ENCODE data around the gene ARMH3. TPM values are rescaled to one million over a fixed set of nuclear protein-coding genes. Genes with fewer than 3 reads are reported as not detected.
"Not testable (repeated sequence)": the region's sequence is repeated elsewhere in the genome, so short reads cannot be mapped to it uniquely, and the experiment has no call there.

Gene ARMH3
- polyA plus RNA-seq, 4 donors = 14.9 to 20.9 (median 19.4) TPM

DNA sequence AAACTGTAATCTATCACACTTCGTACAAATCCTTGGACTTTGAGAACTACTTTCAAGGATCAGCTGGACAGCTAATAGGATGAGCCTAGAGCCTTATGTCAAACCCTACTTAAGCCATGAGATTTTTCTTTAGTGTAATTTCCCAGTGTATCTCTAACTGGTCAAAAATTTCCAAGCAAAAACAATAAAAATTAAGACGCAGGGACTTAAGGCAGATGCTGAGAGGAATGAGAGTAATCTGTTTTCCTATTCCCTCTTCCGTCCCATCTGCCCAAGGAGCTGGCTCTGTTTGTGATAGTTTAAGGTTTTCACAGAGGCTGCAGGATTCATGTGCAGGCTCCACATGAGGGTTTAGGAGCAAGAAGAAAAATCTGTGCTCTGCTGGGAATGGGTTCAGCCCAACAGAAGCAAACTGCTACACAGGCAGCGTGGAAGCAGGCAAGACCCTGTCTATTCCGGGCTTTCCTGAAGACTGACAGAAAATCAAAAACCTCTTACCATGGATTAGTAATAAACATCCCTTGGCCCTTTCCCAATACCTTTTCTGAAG, 62.2 kb downstream of the ARMH3 start:
- no peak for DNase-seq (ENCODE audit: low read depth in 4 of 4, low spot score in 3 of 4)

DNA sequence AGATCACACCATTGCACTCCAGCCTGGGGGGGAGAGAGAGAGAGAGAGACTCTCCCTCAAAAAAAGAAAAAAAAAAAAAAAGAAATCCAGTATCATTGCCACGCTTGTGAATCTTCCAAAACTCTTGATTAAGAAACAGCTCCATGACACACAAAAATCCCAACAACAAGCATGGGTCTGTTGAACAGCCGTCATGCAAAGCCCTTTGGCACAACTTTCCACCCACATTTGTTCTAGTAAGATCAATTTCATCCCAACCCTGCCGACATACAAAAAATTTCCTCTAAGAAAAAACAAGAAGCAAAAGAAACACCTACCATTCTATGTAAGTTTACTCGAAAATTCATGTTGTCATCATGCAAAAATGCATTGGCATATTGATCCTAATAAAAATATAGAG, 62.8 kb downstream of the ARMH3 start:
- DNase-seq (ENCODE audit: low read depth in 4 of 4, low spot score in 3 of 4) = no peak

DNA sequence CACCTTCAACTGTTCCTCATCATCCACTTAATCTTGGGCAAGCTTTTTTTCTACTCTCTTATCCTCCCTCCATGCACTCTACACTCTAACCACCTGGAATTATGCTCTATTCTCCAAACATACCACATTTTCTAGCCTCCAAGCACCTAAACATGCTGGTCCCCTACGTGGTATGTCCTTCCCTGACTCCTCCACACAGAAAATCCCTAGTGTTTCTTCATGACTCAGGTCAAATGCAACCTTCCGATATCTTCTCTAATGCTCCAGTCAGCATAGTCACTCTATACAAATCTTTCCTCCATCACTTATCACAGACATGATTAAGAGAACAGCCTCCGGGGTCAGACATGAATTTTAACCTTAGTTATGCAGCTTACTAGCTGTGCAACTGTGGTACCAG, 68.8 kb downstream of the ARMH3 start:
- DNase-seq (ENCODE audit: low read depth in 4 of 4, low spot score in 3 of 4) = no peak

DNA sequence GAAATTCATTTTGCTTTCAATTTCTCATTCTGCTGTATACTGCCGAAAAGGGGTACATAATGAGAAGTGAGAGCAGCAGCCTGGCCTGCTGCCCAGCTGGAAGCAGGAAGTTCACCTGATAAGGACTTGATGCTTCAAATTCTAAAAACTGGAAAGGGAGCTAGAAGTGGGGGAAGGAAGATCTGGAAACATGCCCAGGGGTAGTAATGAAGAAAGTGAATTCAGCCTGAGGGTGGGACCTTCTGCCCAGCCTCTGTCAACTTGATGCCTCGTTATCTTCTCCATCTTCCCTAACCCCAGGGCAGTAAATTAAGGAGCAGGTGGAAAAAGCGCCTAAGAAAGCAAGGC, 69.4 kb downstream of the ARMH3 start:
- DNase-seq (ENCODE audit: low read depth in 4 of 4, low spot score in 3 of 4) = no peak

DNA sequence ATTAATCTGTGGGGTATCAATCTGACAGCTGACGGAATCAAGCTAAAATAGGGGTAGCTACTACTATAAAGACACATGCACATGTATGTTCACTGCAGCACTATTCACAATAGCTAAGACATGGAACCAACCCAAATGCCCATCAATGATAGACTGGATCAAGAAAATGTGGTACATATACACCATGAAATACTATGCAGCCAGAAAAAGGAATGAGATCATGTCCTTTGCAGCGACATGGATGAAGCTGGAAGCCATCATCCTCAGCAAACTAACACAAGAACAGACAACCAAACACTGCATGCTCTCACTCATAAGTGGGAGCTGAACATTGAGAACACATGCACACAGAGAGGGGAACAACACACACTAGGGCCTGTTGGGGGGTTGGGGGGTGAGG, 75.3 kb downstream of the ARMH3 start:
- not testable (repeated sequence) for DNase-seq (ENCODE audit: low read depth in 4 of 4, low spot score in 3 of 4)

DNA sequence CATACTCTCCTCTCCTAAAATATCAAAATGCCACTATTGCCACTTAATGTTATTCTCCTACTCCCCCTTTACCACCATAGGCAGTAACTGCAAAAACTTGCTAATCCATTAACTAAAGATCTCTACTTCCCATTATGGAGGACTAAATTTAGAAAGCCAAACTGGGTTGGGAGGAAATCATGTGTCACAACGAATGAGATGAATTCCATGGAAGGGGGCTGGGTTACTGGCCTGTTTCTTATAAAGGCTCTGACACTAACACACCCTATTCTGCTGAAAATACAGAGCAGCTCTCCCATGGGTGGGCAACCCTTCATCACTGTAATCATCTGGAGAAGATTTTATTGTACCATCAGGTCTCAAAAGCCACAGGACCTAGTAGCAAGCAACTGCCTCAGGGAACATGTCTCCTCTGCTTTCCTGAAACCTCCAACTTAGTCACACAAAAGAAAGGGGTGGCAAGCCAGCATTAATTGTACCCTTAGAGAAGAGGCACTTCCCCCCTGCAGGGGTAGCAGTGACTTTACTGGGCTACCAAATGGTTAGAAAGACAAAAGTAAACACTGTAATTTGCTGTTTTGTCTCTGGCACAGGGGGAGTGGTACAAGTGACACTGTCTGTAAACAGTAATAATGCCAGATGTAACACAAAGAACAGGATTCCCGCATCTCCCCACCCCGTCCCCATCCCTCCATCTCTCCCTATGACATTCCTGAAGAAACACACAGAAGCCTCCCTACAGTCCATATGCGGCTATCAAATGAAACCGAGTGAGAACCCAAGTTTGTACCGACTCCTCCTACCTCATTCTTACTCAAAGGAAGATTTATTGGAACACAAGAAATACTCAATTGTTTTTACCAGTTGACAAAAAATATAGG, 81.6 kb downstream of the ARMH3 start:
- DNase-seq (ENCODE audit: low read depth in 4 of 4, low spot score in 3 of 4) = no peak

DNA sequence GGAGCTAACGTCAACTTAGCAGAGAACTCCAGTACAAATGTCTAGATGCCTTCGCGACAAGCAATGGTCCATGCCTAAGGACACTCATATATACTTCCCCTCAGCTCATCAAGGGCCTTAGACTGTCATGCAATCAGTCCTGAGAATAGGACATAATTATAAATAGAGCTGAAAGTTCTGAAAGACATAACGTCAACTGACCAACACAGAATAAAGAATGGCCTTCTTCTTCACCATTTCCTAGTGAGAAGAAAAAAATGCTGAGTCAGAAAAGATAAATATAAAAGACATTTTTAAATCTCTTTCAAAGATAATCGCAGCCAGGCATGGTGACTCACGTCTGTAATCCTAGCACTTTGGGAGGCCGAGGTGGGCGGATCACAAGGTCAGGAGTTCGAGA, 83.2 kb downstream of the ARMH3 start:
- no peak for DNase-seq (ENCODE audit: low read depth in 4 of 4, low spot score in 3 of 4)

DNA sequence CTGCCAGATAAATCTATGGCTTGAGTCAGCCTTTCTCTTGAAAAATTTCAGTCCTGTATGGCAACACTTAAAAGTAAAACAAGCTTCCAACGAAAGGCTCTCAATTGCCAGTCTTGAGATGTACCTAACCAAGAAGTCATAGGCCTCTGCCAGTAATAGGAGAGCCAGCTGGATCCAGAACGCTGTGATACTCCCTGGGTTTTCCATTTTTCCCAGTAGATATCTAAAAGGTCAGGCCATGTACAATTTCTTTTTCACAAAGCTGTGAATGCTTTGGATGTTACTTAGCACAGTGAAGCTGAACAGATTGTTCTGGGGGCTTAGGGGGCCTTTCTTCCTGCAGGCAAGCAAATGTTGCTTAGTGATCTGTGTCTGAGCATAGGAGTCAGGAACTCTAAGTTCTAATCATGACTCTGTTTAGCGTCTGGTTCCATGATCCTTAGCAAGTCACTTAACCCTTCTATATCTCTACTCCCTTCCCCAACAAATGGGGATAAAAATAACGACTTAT, 86.5 kb downstream of the ARMH3 start:
- DNase-seq (ENCODE audit: low read depth in 4 of 4, low spot score in 3 of 4) = no peak

DNA sequence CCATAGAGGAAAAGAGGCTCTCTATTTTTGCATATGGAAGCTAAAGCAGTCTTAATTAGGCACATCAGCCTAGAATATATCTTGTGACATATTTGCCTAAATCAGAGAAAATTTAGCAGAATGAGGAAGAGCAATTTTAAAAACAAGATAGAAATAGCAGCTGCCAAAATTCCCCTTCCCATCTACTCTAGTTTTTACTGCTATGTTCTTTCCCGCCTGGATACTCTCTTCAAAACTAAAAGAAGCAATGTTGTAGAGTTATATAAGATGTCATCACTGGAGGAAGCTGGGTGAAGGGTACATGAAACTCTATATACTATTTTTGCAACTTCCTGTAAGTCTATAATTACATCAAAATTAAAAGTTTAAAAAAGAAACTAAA, 87.0 kb downstream of the ARMH3 start:
- DNase-seq (ENCODE audit: low read depth in 4 of 4, low spot score in 3 of 4) = no peak

DNA sequence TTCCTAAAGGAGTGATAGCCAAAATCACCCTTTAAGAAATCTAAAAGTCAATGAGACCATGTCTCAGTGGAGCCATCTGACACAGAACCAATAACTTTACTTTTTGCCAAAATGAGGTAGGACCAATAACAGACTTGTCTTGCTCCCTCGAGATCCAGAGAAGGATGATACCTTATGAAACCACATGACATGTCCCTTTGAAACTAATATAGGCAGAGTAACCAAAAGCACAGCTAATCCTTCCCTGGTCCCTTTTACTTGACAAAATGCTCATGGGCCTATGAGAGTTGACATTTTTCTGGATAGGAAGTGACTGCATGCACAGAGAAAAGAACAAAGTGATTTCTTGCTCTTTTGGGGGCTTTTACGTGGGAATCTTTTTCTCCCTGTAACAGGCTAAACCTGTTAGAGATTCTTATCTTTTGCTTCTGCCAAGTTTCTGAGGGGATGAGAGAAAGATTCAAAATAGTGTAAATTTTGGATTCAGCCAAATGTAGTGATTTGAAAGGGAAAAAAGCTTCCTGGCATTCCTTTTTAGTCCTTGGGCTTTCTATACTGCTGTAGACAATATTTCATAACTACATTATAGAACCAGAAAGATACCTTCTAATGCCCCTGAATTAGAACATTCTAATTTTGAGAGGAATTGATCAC, 87.6 kb downstream of the ARMH3 start:
- no peak for DNase-seq (ENCODE audit: low read depth in 4 of 4, low spot score in 3 of 4)

DNA sequence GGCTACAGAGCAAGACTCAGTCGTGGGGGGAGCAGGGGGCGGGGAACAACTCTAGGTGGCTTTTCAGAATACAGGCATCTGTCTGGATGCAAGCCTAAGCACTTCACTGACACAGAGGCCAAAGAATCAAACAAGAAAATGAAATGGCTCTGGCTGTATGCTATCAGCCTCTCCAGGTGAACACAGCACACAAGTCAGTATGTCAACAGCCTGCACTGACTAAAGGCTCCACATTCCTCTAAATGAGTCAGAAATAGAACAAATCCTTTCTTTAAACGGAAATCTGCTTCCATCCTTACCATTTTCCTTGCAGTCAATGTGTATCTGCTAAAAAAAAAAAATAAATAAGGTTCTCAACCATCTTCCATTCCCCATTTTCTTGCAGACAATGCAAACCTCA, 88.3 kb downstream of the ARMH3 start:
- DNase-seq (ENCODE audit: low read depth in 4 of 4, low spot score in 3 of 4) = no peak

DNA sequence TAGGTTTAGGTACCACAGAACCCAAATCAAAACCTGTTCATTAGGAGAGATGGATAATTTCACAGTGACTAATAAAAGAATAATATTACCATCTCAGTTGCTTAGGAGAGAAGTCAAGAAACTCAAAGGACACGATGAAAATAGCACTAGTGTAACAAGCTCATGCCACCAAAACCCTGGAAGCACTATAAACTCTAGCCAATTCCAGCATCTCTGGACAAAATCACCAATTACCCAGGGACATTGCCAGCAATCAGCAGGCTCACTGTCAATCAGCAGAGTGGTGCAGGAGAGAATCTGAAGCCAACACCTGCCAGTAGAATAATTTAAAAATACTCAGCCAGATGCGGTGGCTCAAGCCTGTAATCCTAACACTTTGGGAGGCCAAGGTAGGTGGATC, 88.9 kb downstream of the ARMH3 start:
- DNase-seq (ENCODE audit: low read depth in 4 of 4, low spot score in 3 of 4) = no peak

DNA sequence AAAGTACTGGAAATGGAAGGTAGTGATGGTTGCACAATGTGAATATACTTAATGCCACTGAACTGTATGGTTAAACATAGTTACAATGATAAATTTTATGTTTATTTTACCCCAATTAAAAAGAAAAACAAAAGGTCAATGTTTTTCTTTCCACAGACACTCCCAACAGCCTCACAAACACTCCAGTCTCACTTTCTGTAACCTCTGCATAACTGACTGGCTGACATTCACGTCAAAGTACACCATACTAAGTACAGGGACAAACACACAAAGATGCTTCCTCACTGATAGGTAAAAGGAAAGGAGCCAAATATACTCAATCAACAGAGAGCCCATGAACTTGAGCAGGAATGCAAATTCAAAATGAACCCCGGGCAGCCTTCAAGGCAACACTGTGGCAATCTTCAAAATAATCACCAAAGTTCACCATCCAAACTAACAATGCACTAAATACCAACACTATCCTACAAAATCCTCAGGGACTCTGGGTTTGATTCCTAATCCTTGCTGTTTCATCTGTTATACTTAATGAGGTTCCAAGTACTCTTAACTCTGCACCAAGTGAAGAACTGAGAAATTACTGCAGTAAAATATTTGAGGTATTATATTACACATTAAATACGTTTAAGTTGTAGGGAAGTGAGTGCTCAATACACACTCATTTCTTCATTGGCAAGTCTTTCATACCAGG, 90.8 kb downstream of the ARMH3 start:
- no peak for DNase-seq (ENCODE audit: low read depth in 4 of 4, low spot score in 3 of 4)

DNA sequence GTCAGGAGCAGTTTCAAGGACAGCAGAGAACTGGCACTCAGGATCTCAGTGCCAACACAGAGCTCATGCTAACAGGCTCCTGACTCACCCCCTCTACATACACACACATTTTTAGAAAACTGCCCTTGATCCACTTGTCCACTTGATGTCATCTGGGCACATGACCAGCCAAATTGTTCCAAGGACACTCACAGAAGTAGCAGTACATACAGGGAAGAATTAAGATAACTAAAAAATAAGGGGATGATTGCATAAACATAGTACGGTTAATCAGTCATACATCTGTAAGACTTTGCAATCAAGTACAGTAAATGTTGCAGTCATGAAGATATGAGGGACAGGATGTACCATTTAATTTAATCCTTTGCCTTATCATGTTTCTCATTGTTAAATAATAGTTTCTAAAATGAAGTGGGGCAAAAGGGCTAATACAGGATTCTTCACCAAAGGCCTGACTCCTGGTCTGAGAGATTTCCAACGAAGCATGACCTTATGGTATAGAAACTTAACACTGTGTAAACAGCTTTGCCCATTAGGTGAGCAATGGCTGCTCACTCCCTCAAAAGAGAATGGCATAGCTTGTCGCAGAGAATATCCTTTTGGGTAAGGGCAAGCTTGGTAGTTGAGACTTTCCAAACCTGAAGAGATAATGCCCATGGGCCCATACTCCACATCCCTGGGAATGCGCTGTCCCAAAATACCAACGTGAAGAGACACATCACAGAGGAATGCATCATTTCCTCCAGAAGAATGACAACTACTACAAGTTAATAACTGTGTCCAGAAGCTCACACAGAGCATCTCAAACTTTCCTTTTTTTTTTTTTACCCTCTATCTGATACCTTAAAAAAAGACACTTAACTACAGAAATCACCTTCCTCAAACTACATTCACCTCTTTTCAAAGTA, 94.1 kb downstream of the ARMH3 start:
- DNase-seq (ENCODE audit: low read depth in 4 of 4, low spot score in 3 of 4) = no peak

DNA sequence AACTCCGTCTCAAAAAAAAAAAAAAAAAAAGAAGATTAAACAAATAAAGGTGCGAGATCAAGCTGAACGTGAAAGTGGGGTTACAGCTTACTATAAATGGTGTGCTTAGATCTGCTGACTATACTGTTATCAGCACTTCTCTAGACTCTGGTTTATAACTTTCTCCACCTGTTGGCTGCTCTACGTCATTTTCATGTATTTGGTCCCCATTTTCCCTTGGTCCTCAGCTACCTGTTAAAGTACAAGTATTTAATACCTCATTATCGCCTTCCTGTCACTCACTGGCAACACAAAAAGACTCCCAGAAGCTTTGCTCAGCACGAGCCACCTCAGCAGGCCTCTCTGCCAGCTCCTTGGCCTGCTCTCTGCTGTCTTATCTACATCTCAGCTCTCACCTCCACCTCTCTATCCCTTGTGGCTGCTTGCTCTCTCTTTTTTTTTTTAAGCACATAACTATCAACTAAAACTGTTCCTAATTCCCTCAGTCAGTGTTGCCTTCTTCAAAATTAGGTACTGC, 95.0 kb downstream of the ARMH3 start:
- no peak for DNase-seq (ENCODE audit: low read depth in 4 of 4, low spot score in 3 of 4)

DNA sequence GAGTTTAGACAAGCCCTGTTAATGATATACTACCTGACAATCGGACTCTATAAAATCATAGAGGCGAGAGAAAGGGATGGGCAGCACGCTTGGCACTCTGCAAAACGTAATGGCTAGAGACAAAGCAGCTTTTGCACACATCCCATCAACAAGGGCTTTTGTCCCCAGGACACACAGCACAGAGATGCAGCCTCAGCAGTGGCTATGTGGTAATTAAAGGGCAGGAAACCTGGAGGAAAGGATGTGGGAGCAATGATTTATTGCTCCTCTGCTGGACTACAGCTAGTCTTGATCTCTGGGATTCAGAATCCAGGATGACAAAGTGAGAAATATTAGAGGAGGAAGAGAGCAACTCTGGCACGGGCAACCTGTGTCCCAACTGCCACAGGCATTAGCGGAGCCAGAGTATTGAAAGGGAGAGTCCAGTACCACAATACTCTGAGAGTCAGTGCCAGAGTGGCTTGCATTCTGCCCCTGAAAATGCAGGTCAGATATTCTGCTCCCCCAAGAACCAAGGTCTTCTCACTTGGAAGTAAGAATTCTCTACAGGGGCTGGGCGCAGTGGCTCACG, 96.5 kb downstream of the ARMH3 start:
- no peak for DNase-seq (ENCODE audit: low read depth in 4 of 4, low spot score in 3 of 4)

DNA sequence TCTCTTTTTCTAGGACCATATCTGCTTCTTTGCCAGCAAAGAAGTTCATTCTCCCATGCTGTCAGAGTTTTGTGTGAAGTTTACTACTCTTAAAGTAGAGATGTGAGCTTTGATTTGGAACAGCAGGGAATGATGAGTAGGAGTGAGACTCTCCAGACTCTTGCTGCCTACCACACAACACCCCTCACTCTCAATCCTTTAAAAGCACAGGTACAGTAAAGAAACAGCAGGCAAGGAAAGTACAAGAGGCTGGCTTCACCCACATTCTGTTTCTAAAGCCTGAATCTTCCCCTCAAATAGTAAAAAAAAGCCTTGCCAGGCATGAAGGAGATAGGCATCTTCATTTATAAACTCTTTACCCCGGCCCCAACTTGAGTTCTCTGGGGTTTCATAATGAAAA, 97.3 kb downstream of the ARMH3 start:
- DNase-seq (ENCODE audit: low read depth in 4 of 4, low spot score in 3 of 4) = no peak

DNA sequence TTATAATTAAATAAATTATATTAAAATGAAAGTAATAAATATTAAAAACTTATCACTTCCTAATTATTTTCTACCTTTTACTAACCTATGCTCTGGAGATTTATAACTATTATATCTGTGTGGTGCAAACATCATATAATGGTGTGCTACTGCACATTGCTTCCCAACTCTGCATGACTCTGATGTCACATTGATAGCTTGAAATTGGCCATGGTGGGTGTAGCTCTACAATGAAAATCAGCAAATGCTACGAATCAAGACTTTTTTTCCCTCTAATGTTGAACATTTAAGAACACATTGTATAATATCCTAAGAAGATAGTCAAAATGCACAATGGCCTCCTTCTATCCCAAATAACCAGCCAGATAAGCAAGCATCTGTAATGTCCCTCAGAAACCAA, 99.1 kb downstream of the ARMH3 start:
- no peak for DNase-seq (ENCODE audit: low read depth in 4 of 4, low spot score in 3 of 4)

DNA sequence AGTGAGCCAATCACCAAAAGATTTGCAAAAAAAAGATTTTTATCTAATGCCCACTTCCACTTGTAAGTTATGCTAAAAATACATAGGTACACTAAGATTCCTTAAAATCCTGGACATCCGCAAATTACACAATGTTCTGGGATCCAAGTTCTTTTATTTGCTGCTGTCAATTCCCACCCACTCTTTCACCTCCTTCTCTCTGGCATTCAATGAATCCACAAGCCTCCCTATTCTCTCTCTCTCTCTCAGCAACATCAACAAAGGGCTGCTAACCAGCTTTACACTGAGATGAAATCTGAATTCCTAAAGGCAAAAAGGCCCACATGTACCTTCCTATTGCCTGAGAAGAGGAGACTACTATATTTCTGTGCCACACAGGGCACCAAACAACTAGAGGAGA, 99.9 kb downstream of the ARMH3 start:
- DNase-seq (ENCODE audit: low read depth in 4 of 4, low spot score in 3 of 4) = no peak

DNA sequence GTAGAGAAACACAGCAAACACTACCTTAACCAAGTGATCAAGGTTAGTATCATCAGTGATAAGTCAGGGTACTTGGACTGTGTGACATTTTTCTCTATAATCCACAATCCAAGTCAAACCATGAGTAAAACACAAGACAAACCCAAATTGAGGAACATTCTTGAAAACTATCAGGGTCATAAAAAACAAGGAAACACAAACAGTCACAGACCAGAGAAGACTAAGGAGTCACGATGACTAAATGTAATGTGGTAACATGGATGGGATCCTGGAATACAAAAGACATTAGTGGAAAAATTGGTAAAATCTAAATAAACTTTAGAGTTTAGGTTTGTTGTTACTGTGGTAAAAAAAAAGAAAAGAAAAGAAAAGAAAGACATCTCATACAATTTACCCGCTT, 103.8 kb downstream of the ARMH3 start:
- no peak for DNase-seq (ENCODE audit: low read depth in 4 of 4, low spot score in 3 of 4)
